Cardiac septum (tissue), 1 donor: ENCODE results near the gene HAND1. TPM values are rescaled to one million over a fixed set of nuclear protein-coding genes. Genes with fewer than 3 reads are reported as not detected.

Experiments used
- DNase-seq: peaks from one replicate; pipeline ENCODE4 v3.0.0-alpha.2; 2020; ENCODE audit warnings: low spot score
- intact Hi-C: fragments of 100-400 bp; cut with DNase I; formaldehyde crosslinking; loops from one replicate; pipeline ENCODE4 v1.14.0; 2022
- total RNA-seq: library from RNA; stranded (reverse); fragmentation: NEBNext Ultra II Directional; extraction: Animal tissue kit (Norgen Biotek cat#: 25700); gene quantifications from one replicate; pipeline ENCODE4 v1.2.1, GENCODE V29; 2021
- donor health status: DM: no; HTN: no; CAD: no.

HAND1 gene
- total RNA-seq, 1 donor from 2014 or later: 18.3 TPM

- no peak for DNase-seq
- intact Hi-C loops: no loop called here
These were observed 40.6 kb downstream of the HAND1 start for GRCh38 chr5:154437281-154437965.

GRCh38 chr5:154435226-154435625 lies 42.8 kb downstream of the HAND1 start:
- DNase-seq: no peak
- intact Hi-C loops: no loop called here

DNA sequence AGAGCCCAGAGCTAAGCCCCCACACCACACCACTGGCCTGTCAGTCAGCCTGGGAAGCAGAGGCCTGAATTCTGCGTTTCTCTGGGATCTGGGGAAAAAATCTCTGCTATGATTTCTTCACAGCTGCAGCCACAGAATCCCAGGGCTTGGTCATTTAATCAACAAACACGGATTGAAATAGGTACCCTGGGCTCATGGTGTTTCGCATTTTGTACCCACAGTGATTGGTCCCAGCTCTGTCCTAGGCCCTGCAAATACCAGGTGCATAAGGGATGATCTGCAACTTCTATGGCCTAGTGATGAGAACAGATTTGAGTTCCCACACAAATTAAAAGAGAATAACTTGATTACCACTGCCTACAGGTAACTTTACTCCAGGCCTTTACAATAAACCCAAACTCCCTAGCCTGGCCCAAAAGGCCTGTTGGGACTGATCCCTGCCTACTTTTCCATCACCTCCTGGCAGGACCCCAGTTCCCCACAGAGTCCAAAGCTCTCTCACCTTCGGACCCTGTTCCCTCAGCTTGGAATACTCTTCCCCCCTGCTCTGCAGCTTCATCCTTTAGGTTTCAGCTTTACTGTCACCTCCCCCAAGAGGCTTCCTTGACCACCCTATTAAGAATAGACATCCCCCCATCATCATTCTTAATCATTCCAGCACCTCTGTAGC lies 46.9 kb downstream of the HAND1 start:
- no peak for DNase-seq
- intact Hi-C loops: no loop called here

DNA sequence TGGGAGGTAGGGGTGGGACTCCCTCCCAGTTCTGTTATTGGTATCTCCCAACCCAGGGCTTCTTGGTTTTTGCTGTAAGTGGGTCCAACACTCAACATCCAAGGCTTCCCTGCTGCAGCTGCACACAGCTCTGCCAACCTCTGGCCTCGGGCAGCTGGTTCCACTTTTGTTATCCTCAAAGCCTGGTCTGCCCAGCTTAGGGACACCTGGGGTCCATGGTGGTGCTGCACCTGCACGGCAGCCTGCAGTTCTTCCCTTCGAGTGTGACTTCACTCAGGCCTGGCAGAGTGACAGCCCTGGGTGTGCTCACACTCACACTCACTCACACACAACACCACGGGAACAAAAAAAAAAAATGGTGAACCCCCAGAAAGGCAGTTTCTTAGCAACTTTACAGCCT lies 47.6 kb downstream of the HAND1 start:
- intact Hi-C loops: no loop called here
- no peak for DNase-seq

GRCh38 chr5:154429341-154429740 lies 48.7 kb downstream of the HAND1 start:
- intact Hi-C loops: no loop called here
- DNase-seq: no peak

DNA sequence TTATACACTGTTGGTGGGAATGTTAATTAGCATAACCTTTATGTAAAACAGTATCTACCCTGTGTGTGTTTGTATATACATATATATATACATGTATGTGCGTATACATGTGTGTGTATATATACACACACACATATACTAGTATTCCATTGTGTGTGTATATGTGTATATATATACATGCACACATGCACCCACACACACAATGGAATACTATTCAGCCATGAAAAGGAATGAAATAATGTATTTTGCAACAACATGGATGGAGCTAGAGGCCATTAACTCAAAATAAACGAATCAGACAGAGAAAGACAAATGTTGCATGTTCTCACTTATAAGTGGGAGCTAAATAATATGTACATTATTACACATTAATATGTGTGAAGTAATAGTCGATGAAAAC lies 49.8 kb downstream of the HAND1 start:
- intact Hi-C loops: no loop called here
- no peak for DNase-seq

Other genes with a start within 250 kb of the HAND1 start
- 32.3 TPM for gene SAP30L, start 32.2 kb downstream of the HAND1 start, total RNA-seq